Fibroblast of upper back skin (primary cell): Measurements from ENCODE around the gene MYF6.

ENCODE experiments used
- DNase-seq: peaks from one replicate; pipeline ENCODE4 v3.0.0-alpha.2; 2013

Gene MYF6

GRCh38 chr12:80707830-80708258 lies 410 bp downstream of the MYF6 start:
- no peak for DNase-seq

- no peak for DNase-seq
These were observed 983 bp downstream of the MYF6 start for GRCh38 chr12:80708259-80708974.

GRCh38 chr12:80708975-80709328 lies 1.5 kb downstream of the MYF6 start:
- DNase-seq, result no peak

GRCh38 chr12:80709811-80710726 lies 2.6 kb downstream of the MYF6 start:
- no peak for DNase-seq

- DNase-seq, result no peak
These were observed 3.5 kb downstream of the MYF6 start for GRCh38 chr12:80710727-80711449.

- no peak for DNase-seq
These were observed 4.4 kb downstream of the MYF6 start for GRCh38 chr12:80711866-80712265.

- no peak for DNase-seq
These were observed 5.4 kb downstream of the MYF6 start for GRCh38 chr12:80712866-80713265.

- no peak for DNase-seq
These were observed 6.0 kb downstream of the MYF6 start for GRCh38 chr12:80713419-80713818.

- DNase-seq, result peak; percentile 19
These were observed 6.6 kb downstream of the MYF6 start for GRCh38 chr12:80714055-80714454.

GRCh38 chr12:80714846-80715245 lies 7.4 kb downstream of the MYF6 start:
- DNase-seq, result no peak

- no peak for DNase-seq
These were observed 8.3 kb downstream of the MYF6 start for GRCh38 chr12:80715713-80716249.

GRCh38 chr12:80716696-80717469 lies 9.4 kb downstream of the MYF6 start, which contains the start of gene MYF5:
MYF5 (plus strand) TSS chr12:80716912; CDS start chr12:80717064, 152 bp downstream.
- DNase-seq, result no peak

- no peak for DNase-seq
These were observed 10.4 kb downstream of the MYF6 start for GRCh38 chr12:80717856-80718255.

GRCh38 chr12:80720516-80720915 lies 13.1 kb downstream of the MYF6 start:
- no peak for DNase-seq

GRCh38 chr12:80721326-80721725 lies 13.9 kb downstream of the MYF6 start:
- no peak for DNase-seq

GRCh38 chr12:80745851-80746505 lies 38.5 kb downstream of the MYF6 start:
- peak; percentile 17 for DNase-seq

GRCh38 chr12:80747800-80748199 lies 40.4 kb downstream of the MYF6 start:
- no peak for DNase-seq

- DNase-seq, result no peak
These were observed 42.0 kb downstream of the MYF6 start for GRCh38 chr12:80749456-80749855.

GRCh38 chr12:80752464-80752863 lies 45.0 kb downstream of the MYF6 start:
- peak; percentile 31 for DNase-seq

GRCh38 chr12:80754274-80754673 lies 46.8 kb downstream of the MYF6 start:
- DNase-seq, result no peak

- peak; percentile 28 for DNase-seq
These were observed 49.4 kb downstream of the MYF6 start for GRCh38 chr12:80756875-80757274.
